Gastroesophageal sphincter (tissue), 3 donors: ENCODE measurements around the gene SMYD2.

ENCODE experiments used
- POLR2A ChIP-seq, 2 donors: fragments of 450-650 bp; IDR thresholded peaks; one replicate each; pipeline ENCODE4 v1.6.1; 2017; ENCODE audit warnings: antibody characterized with exemption in 2 of 2, mild to moderate bottlenecking in 2 of 2, moderate library complexity in 1 of 2
- TF ChIP-seq, protein P1 (sequence below), 4 experiments: fragments of 200-600 bp in 2 of 4; fragments of 450-650 bp in 2 of 4; sonication (generic) in 1 of 4; IDR thresholded peaks; one replicate each; pipeline ENCODE4 v1.5.1; 2017 to 2019; ENCODE audit warnings: antibody characterized with exemption in 4 of 4, mild to moderate bottlenecking in 2 of 4, moderate library complexity in 2 of 4

DNA sequence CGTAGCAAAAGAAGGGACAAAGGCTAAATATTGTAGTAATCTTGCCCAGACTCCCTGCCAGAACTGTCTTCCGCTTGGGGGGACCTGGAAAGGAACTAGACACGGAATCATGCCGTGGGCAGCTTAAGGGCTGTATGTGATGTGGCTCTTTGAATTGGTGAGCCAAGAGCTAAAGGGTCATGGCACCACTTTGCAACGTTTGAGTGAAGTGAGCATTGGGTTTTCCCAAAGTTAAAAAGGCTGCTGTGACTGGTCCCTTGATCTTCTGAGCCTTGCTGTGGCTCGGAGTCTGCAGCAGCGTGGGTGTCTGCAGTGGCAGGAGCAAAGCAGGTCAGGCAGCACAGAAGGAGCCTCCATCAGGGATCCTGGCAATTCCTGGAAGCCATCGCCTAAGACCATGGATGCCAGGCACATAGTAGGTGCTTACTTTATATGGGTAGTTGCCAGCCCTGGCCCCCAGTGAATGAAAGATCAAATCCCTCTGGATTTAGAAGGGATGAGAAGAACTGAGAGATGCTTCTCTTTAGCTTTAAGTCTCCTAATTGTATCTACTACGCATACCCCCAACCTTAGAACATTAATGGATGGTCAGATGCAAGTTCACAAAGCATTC, 1.8 kb downstream of the SMYD2 start:
- TF ChIP-seq, protein P1, sequence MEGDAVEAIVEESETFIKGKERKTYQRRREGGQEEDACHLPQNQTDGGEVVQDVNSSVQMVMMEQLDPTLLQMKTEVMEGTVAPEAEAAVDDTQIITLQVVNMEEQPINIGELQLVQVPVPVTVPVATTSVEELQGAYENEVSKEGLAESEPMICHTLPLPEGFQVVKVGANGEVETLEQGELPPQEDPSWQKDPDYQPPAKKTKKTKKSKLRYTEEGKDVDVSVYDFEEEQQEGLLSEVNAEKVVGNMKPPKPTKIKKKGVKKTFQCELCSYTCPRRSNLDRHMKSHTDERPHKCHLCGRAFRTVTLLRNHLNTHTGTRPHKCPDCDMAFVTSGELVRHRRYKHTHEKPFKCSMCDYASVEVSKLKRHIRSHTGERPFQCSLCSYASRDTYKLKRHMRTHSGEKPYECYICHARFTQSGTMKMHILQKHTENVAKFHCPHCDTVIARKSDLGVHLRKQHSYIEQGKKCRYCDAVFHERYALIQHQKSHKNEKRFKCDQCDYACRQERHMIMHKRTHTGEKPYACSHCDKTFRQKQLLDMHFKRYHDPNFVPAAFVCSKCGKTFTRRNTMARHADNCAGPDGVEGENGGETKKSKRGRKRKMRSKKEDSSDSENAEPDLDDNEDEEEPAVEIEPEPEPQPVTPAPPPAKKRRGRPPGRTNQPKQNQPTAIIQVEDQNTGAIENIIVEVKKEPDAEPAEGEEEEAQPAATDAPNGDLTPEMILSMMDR (IDR thresholded peaks at IDR 0.05): no peak
- TF ChIP-seq POLR2A (IDR thresholded peaks at IDR 0.05): no peak
